Neural crest cell (in vitro differentiated cells): Measurements from ENCODE around the gene TNFSF18. TPM values are rescaled to one million over a fixed set of nuclear protein-coding genes. Genes with fewer than 3 reads are reported as not detected.

Source experiments
- DNase-seq: peaks from one replicate; pipeline ENCODE4 v3.0.0; 2021; ENCODE audit warnings: low read depth, mixed read lengths, low spot score
- H3K27ac Mint-ChIP-seq: one replicate; pipeline ENCODE4 v1.8.0; 2021; ENCODE audit warnings: mild to moderate bottlenecking, mixed read lengths; ENCODE audit not compliant: unreplicated experiment
- H3K27me3 Mint-ChIP-seq: 2 replicates; pipeline ENCODE4 v1.8.0; 2021; ENCODE audit warnings: low read depth, mild to moderate bottlenecking, mixed read lengths
- H3K36me3 Mint-ChIP-seq: 2 replicates; pipeline ENCODE4 v1.8.0; 2021; ENCODE audit warnings: low read depth, mild to moderate bottlenecking, mixed read lengths
- H3K4me1 Mint-ChIP-seq: 2 replicates; pipeline ENCODE4 v1.8.0; 2021; ENCODE audit warnings: mixed read lengths
- H3K4me3 Mint-ChIP-seq: one replicate; pipeline ENCODE4 v1.8.0; 2021; ENCODE audit warnings: mild to moderate bottlenecking, mixed read lengths
- H3K9me3 Mint-ChIP-seq: 2 replicates; pipeline ENCODE4 v1.8.0; 2021; ENCODE audit warnings: mixed read lengths
- total RNA-seq: library from RNA; stranded (reverse); gene quantifications from 2 replicates; pipeline ENCODE4 v1.2.1, GENCODE V29; 2021
- TF ChIP-seq, protein P1 (sequence below): fragments of 200-600 bp; sonication (generic); conservative IDR thresholded peaks from 2 replicates; pipeline ENCODE4 v1.5.0; 2021; ENCODE audit warnings: antibody characterized with exemption, mild to moderate bottlenecking

The TNFSF18 gene
- total RNA-seq, 1 donor from 2014 or later: not detected

DNA sequence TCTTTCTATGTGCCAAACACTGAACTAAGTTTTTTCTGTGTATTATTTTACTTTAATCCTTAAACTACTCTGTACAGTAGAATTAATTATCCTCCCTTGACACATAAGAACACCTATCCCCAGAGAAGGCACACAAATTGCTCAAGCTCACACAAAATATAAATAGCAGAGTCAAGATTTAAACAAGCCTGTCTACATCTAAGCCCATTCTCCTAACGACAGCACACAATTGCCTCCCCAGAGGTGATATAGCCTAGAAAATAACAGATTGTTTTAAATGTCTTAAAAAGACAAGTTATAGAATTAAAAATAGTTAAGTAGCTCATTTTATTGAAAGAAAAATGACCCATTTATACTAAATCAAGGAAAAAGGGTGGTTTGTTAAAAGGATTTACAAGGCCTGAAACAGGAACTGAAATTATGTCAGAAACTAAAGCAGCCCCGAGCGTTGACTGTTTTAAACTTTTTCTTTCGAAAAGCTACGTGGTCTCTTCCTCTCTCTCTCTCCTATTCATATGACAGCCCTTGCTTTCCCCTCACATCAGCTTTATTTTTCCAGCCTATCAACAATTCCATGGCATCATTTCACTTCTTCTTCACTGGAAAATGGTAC, 30.5 kb downstream of the TNFSF18 start:
- no peaks in the 10 kb centered on the region for H3K4me1 Mint-ChIP-seq
- H3K4me3 Mint-ChIP-seq: no peak overlapping the region
- TF ChIP-seq, protein P1, sequence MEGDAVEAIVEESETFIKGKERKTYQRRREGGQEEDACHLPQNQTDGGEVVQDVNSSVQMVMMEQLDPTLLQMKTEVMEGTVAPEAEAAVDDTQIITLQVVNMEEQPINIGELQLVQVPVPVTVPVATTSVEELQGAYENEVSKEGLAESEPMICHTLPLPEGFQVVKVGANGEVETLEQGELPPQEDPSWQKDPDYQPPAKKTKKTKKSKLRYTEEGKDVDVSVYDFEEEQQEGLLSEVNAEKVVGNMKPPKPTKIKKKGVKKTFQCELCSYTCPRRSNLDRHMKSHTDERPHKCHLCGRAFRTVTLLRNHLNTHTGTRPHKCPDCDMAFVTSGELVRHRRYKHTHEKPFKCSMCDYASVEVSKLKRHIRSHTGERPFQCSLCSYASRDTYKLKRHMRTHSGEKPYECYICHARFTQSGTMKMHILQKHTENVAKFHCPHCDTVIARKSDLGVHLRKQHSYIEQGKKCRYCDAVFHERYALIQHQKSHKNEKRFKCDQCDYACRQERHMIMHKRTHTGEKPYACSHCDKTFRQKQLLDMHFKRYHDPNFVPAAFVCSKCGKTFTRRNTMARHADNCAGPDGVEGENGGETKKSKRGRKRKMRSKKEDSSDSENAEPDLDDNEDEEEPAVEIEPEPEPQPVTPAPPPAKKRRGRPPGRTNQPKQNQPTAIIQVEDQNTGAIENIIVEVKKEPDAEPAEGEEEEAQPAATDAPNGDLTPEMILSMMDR: no peak
- no peak overlapping the region for H3K27ac Mint-ChIP-seq
- no peak for DNase-seq
- no peaks in the 10 kb centered on the region for H3K36me3 Mint-ChIP-seq
- peaks cover 4% of the 10 kb centered on the region for H3K9me3 Mint-ChIP-seq
- no peaks in the 10 kb centered on the region for H3K27me3 Mint-ChIP-seq

DNA sequence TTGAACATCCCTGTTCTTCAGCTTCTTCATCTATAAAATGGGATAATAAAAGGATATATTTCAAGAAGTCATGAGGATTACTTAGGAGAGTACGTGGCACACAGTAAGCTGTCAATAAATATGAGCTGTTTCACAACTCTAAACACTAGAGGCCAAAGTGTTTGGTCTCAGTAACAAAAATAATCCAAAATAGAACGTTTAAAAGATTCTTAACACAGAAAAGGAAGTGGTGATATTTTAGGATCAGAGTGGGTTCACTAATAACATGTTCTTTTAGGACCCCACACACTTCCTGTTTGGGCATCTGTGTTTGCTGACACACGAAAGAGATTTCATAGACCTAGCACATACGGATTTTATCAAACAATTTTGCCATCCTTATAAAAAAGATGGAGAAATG, 32.9 kb downstream of the TNFSF18 start:
- DNase-seq: no peak
- no peak overlapping the region for H3K27ac Mint-ChIP-seq
- H3K36me3 Mint-ChIP-seq: no peaks in the 10 kb centered on the region
- no peaks in the 10 kb centered on the region for H3K4me1 Mint-ChIP-seq
- H3K27me3 Mint-ChIP-seq: no peaks in the 10 kb centered on the region
- no peak overlapping the region for H3K4me3 Mint-ChIP-seq
- H3K9me3 Mint-ChIP-seq: no peaks in the 10 kb centered on the region
- TF ChIP-seq, protein P1: no peak

DNA sequence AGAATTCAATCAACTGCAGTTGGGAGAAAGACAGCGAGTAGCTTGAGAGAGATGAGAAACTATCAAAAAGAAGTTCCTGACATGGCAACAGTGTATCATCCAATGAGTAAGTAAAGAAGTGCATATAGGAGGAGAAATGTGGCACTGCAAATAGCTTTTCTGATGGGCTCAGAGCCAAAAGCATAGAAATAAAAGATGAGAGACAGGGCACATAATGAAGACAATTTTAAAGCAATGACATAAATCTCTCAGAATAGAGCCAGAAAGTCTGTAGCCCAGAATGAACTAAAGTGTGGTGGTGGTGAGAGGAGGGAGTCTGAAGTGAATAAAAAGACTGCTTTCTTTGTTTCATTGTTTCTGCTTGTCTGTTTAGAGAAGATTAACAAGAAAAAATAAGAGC, 34.3 kb downstream of the TNFSF18 start:
- H3K4me1 Mint-ChIP-seq: no peaks in the 10 kb centered on the region
- TF ChIP-seq, protein P1: no peak
- no peaks in the 10 kb centered on the region for H3K27me3 Mint-ChIP-seq
- no peak for DNase-seq
- no peak overlapping the region for H3K4me3 Mint-ChIP-seq
- H3K36me3 Mint-ChIP-seq: no peaks in the 10 kb centered on the region
- H3K9me3 Mint-ChIP-seq: no peaks in the 10 kb centered on the region
- H3K27ac Mint-ChIP-seq: no peak overlapping the region

DNA sequence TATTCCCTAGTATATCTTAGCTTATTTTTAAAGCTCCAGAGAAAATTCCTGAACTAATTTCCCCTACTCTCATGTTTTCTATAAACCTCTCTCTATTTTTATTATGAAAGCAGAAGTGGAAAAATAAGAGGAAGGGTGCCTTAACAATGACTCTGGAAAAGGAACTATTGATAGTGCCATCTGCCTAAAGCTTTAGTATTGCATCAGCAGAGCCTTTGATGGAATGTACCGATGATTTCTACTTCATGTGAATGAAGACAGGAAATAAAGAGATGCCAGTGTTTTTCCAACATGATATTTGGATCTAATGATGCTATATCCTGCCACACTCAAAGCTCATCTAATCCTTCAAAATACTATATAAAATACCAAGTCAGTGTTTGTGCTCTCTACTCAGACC, 35.1 kb downstream of the TNFSF18 start:
- no peaks in the 10 kb centered on the region for H3K4me1 Mint-ChIP-seq
- H3K27ac Mint-ChIP-seq: no peak overlapping the region

DNA sequence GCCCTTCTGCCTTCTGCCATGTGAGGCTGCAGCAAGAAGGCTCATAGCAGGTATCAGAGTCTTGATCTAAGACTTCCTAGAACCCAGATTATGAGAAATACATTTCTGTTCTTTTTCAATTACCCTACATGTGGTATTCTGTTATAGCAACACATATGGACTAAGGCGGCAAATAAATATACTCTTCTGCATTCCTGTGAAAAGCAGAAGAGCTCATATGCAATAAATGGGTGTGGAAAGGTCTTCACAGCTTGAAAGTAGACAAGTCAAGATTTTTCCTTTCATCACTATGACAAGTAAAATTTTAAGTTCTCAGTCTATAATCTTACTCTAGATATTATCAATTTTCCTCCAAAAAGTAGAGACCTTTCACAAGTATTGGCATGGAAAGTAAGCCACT, 36.6 kb downstream of the TNFSF18 start:
- no peaks in the 10 kb centered on the region for H3K9me3 Mint-ChIP-seq
- no peaks in the 10 kb centered on the region for H3K27me3 Mint-ChIP-seq
- TF ChIP-seq, protein P1: no peak
- no peaks in the 10 kb centered on the region for H3K4me1 Mint-ChIP-seq
- H3K27ac Mint-ChIP-seq: no peak overlapping the region
- no peaks in the 10 kb centered on the region for H3K36me3 Mint-ChIP-seq
- no peak overlapping the region for H3K4me3 Mint-ChIP-seq
- no peak for DNase-seq

More for the DNA sequence above, 35.1 kb downstream of the TNFSF18 start:
- TF ChIP-seq, protein P1: no peak
- no peaks in the 10 kb centered on the region for H3K36me3 Mint-ChIP-seq
- no peak overlapping the region for H3K4me3 Mint-ChIP-seq
- H3K9me3 Mint-ChIP-seq: no peaks in the 10 kb centered on the region
- no peak for DNase-seq
- no peaks in the 10 kb centered on the region for H3K27me3 Mint-ChIP-seq
